Measurements from ENCODE around the gene SEL1L.
A peak's percentile ranks its signal among the peaks of the same experiment; 100 is the strongest.

SEL1L gene

DNA sequence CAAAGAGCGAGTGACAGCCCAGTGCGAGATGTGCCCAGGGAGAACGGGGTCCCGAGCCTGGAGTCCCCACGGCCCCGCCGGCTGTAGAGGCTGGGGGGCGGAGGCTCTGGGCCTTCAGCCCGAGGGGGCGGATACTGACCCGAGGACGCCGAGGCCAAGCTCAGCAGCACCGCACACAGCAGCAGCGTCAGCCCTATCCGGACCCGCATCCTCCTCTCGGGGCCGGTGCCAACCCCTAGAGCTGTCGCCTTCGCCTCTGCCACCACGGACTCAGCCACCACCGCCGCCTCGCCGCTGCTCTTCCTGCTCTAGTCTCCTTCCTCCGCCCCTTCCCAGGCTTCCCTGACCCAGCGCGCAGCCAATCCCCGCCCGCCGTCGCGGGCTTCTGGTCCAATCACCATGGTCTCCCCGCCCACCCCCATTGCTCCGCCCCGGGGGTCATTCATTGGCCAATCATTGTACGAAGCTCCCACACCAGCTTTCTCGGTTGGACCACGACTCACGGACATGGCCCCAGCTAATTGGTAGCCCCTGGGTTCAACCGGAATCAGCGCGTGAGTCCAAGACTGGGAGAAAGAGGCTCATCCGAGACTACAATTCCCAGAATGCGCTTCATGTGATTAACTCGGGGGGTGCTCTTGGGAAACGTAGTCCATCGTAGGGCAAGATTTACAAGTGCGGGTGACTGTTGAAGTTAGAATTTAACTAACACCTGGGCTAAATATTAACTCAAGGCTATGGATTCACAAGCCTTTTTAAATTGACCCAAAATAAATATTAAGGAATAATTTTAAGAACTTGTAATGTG lies at the start of gene SEL1L:
SEL1L (minus strand) TSS at position 318 of the 808 bp plus-strand sequence; CDS start at position 209, 109 bp downstream.
- no peaks in the 10 kb centered on the region for H3K9me2 ChIP-seq (replicated peaks; ENCODE audit: insufficient read depth, low read length)
- peak within 1 kb of the TSS; percentile 82 for H3K4me2 ChIP-seq (ENCODE audit: low read depth, low read length, poor library complexity, severe bottlenecking)
- H3K4me3 ChIP-seq (ENCODE audit: insufficient read depth, low read length, poor library complexity, severe bottlenecking): peak within 1 kb of the TSS; percentile 87
- H3F3A ChIP-seq (ENCODE audit: insufficient read depth): no peaks in the 10 kb centered on the region
- H3K27ac ChIP-seq (ENCODE audit: low read depth, low read length): no peak within 1 kb of the TSS
- no peaks in the 10 kb centered on the region for H4K20me1 ChIP-seq (ENCODE audit: low read depth, low read length)
- TF ChIP-seq EZH2phosphoT487 (conservative IDR thresholded peaks at IDR 0.05; ENCODE audit: low read length) (no peak), CTCF (IDR thresholded peaks at IDR 0.05; ENCODE audit: insufficient read depth, low read length, poor library complexity, severe bottlenecking) (no peak)
- no peaks in the 10 kb centered on the region for H3K36me3 ChIP-seq (ENCODE audit: low read length)
- H3K9me3 ChIP-seq (ENCODE audit: insufficient read depth, low read length): no peaks in the 10 kb centered on the region
- peak within 1 kb of the TSS; percentile 76 for H3K9ac ChIP-seq (ENCODE audit: low read length)
- H3K79me2 ChIP-seq (ENCODE audit: insufficient read depth, low read length): peaks cover 48% of the 10 kb centered on the region
- no peaks in the 10 kb centered on the region for H3K27me3 ChIP-seq (ENCODE audit: low read length)
- H2AFZ ChIP-seq (ENCODE audit: low read depth, low read length, severe bottlenecking): peak within 1 kb of the TSS; percentile 87

DNA sequence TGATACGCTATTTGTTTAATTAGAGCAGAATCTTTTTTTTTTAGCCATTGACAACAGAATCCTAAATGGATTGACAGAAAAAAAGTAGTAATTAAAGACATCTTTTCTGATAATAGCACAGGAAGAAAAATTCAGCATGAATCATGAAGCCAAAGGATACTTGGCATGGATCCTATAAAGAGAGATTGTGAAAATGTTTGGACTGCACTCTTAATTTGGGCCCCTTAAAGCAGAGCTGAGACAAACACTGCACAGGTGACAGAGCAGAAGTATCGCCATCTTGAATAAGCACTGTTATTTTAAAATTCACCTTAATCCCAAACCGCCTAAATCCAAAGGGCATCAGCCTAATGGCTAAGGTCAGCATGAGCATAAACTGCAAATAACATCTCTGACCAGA lies 48.8 kb upstream of the SEL1L start:
- no peaks in the 10 kb centered on the region for H4K20me1 ChIP-seq (ENCODE audit: low read depth, low read length)
- no peak overlapping the region for H3K27ac ChIP-seq (ENCODE audit: low read depth, low read length)
- H3K4me2 ChIP-seq (ENCODE audit: low read depth, low read length, poor library complexity, severe bottlenecking): no peak overlapping the region
- H3K9me2 ChIP-seq (replicated peaks; ENCODE audit: insufficient read depth, low read length): no peaks in the 10 kb centered on the region
- no peaks in the 10 kb centered on the region for H3K9me3 ChIP-seq (ENCODE audit: insufficient read depth, low read length)
- no peak for TF ChIP-seq CTCF (IDR thresholded peaks at IDR 0.05; ENCODE audit: insufficient read depth, low read length, poor library complexity, severe bottlenecking)
- no peak for TF ChIP-seq EZH2phosphoT487 (conservative IDR thresholded peaks at IDR 0.05; ENCODE audit: low read length)
- H3K27me3 ChIP-seq (ENCODE audit: low read length): no peaks in the 10 kb centered on the region
- no peaks in the 10 kb centered on the region for H3K36me3 ChIP-seq (ENCODE audit: low read length)
- H3K79me2 ChIP-seq (ENCODE audit: insufficient read depth, low read length): no peaks in the 10 kb centered on the region
- H3K4me3 ChIP-seq (ENCODE audit: insufficient read depth, low read length, poor library complexity, severe bottlenecking): no peak overlapping the region
- no peak overlapping the region for H3K9ac ChIP-seq (ENCODE audit: low read length)
- no peaks in the 10 kb centered on the region for H3F3A ChIP-seq (ENCODE audit: insufficient read depth)
- H2AFZ ChIP-seq (ENCODE audit: low read depth, low read length, severe bottlenecking): no peak overlapping the region

DNA sequence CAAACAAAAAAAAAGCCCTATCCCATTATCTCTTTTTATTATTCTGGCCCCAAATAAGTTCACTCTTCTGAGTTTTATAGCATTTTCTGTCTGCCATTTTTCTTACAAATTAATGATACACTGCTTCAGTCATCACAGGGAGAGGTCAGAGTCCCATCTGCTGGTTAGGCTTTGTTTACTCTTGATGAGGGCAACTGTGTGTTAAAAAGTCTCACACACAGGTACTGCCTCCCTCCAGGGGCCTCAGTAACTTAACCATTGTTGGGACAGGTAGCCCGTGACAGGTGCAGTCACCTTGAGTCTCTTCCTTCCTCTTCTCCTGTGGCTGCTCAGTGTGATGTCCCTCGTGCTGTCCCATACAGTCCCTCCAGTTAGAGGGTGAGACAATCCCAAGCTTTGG lies 45.5 kb upstream of the SEL1L start:
- TF ChIP-seq CTCF (IDR thresholded peaks at IDR 0.05; ENCODE audit: insufficient read depth, low read length, poor library complexity, severe bottlenecking) (no peak), EZH2phosphoT487 (conservative IDR thresholded peaks at IDR 0.05; ENCODE audit: low read length) (no peak)

More for the DNA sequence above, 45.5 kb upstream of the SEL1L start:
- H3K4me2 ChIP-seq (ENCODE audit: low read depth, low read length, poor library complexity, severe bottlenecking): no peak overlapping the region
- no peaks in the 10 kb centered on the region for H3K79me2 ChIP-seq (ENCODE audit: insufficient read depth, low read length)
- H3K9ac ChIP-seq (ENCODE audit: low read length): no peak overlapping the region
- no peaks in the 10 kb centered on the region for H3K36me3 ChIP-seq (ENCODE audit: low read length)
- H3K27ac ChIP-seq (ENCODE audit: low read depth, low read length): no peak overlapping the region
- no peaks in the 10 kb centered on the region for H3K27me3 ChIP-seq (ENCODE audit: low read length)
- no peak overlapping the region for H2AFZ ChIP-seq (ENCODE audit: low read depth, low read length, severe bottlenecking)
- H3K9me3 ChIP-seq (ENCODE audit: insufficient read depth, low read length): no peaks in the 10 kb centered on the region
- H4K20me1 ChIP-seq (ENCODE audit: low read depth, low read length): no peaks in the 10 kb centered on the region
- H3F3A ChIP-seq (ENCODE audit: insufficient read depth): no peaks in the 10 kb centered on the region
- no peaks in the 10 kb centered on the region for H3K9me2 ChIP-seq (replicated peaks; ENCODE audit: insufficient read depth, low read length)
- no peak overlapping the region for H3K4me3 ChIP-seq (ENCODE audit: insufficient read depth, low read length, poor library complexity, severe bottlenecking)
